PC-9 (cell line): Measurements from ENCODE around the gene HEXIM1. TPM values are rescaled to one million over a fixed set of nuclear protein-coding genes. Genes with fewer than 3 reads are reported as not detected.

Experiments
- BruUV-seq: library from RNA; stranded (reverse); fragments of 400-500 nt; replicated peaks from 2 replicates; lab custom pipeline; 2021; lab: Mats Ljungman, UMichigan
- CTCF ChIA-PET: fragments of 300-600 bp; sonication (Branson Sonifier 250); formaldehyde crosslinking; loops from one replicate; lab custom pipeline; 2022; ENCODE audit warnings: antibody characterized with exemption; lab: Charles Lee
- POLR2A ChIA-PET: fragments of 300-600 bp; sonication (Branson Sonifier 250); formaldehyde crosslinking; loops from one replicate; lab custom pipeline; 2022; ENCODE audit warnings: antibody characterized with exemption; ENCODE audit not compliant: unreplicated experiment; lab: Charles Lee
- DNase-seq, 2 experiments: peaks; one replicate each; pipeline versions ENCODE4 v3.0.0 to v3.0.0-alpha.2; 2015 to 2022; ENCODE audit warnings: mixed read lengths in 1 of 2
- H2AFZ ChIP-seq: fragments of 200-600 bp; sonication (generic); 2 replicates; pipeline ENCODE4 v1.8.1; 2017; ENCODE audit warnings: antibody characterized with exemption
- H3F3A ChIP-seq: fragments of 200-600 bp; sonication (generic); 2 replicates; pipeline ENCODE4 v1.8.1; 2017; ENCODE audit warnings: antibody characterized with exemption, mild to moderate bottlenecking, low read depth; ENCODE audit not compliant: insufficient read depth
- H3K27ac ChIP-seq: fragments of 200-600 bp; sonication (generic); 2 replicates; pipeline ENCODE4 v1.6.1; 2016; ENCODE audit warnings: mixed run types
- H3K27me3 ChIP-seq: fragments of 200-600 bp; sonication (generic); 2 replicates; pipeline ENCODE4 v1.6.1; 2016; ENCODE audit warnings: low read depth, mixed run types; ENCODE audit not compliant: insufficient read depth
- H3K36me3 ChIP-seq: fragments of 200-600 bp; sonication (generic); 2 replicates; pipeline ENCODE4 v1.6.1; 2016; ENCODE audit warnings: low read depth, mixed run types
- H3K4me1 ChIP-seq: fragments of 200-600 bp; sonication (generic); replicated peaks from 2 replicates; pipeline ENCODE4 v1.6.1; 2016; ENCODE audit warnings: mixed run types; ENCODE audit not compliant: insufficient read depth
- H3K4me2 ChIP-seq: fragments of 200-600 bp; sonication (generic); 2 replicates; pipeline ENCODE4 v1.6.1; 2017; ENCODE audit warnings: mixed run types
- H3K4me3 ChIP-seq: fragments of 200-600 bp; sonication (generic); 2 replicates; pipeline ENCODE4 v1.6.1; 2016; ENCODE audit warnings: mixed run types
- H3K79me2 ChIP-seq: fragments of 200-600 bp; sonication (generic); 2 replicates; pipeline ENCODE4 v1.6.1; 2017; ENCODE audit warnings: low read depth, mixed run types
- H3K9me2 ChIP-seq: fragments of 200-600 bp; sonication (generic); 2 replicates; pipeline ENCODE4 v1.8.1; 2017; ENCODE audit warnings: mild to moderate bottlenecking; ENCODE audit not compliant: insufficient read depth
- H3K9me3 ChIP-seq: fragments of 200-600 bp; sonication (generic); 2 replicates; pipeline ENCODE4 v1.8.1; 2016; ENCODE audit warnings: low read depth; ENCODE audit not compliant: insufficient read depth
- H4K20me1 ChIP-seq: fragments of 200-600 bp; sonication (generic); 2 replicates; pipeline ENCODE4 v1.8.1; 2017; ENCODE audit not compliant: insufficient read depth
- CTCF ChIP-seq: fragments of 200-600 bp; sonication (generic); conservative IDR thresholded peaks from 2 replicates; pipeline ENCODE4 v1.6.1; 2017; ENCODE audit warnings: mixed run types, antibody characterized with exemption, mild to moderate bottlenecking, moderate library complexity
- EZH2 ChIP-seq: fragments of 200-600 bp; sonication (generic); IDR thresholded peaks from 2 replicates; pipeline ENCODE4 v1.8.0; 2017; ENCODE audit warnings: antibody characterized with exemption, low read depth
- intact Hi-C: fragments of 100-400 bp; cut with micrococcal nuclease; formaldehyde crosslinking; loops from one replicate; pipeline ENCODE4 v1.10.0; 2022; ENCODE audit not compliant: unreplicated experiment
- total RNA-seq: library from RNA; stranded (reverse); gene quantifications from 2 replicates; pipeline ENCODE4 v1.2.3, GENCODE V29; 2021

Gene HEXIM1
- total RNA-seq, 1 experiment from 2014 or later = 64.9 TPM

- peak overlapping the region; percentile 60; the same call in 1 of the 2 replicates for H3K4me3 ChIP-seq
- H3K4me1 ChIP-seq = peaks cover 76% of the 10 kb centered on the region
- ChIA-PET CTCF (interaction anchor here (0.6 to 0.9 kb wide), 3 partner anchors 11 to 35 kb away, joined by 4 to 5 read pairs (median 4); partner anchors contain the start of gene ACBD4), POLR2A (interaction anchor here (0.7 to 1.0 kb wide), 3 partner anchors 9 to 28 kb away, joined by 4 to 5 read pairs (median 5); partner anchors contain the start of gene HEXIM2)
- peaks cover 74% of the 10 kb centered on the region for H3F3A ChIP-seq
- intact Hi-C loops = no loop called here
- H3K27ac ChIP-seq = peak overlapping the region; percentile 95
- no peaks in the 10 kb centered on the region; the same call in 1 of the 2 replicates for H3K36me3 ChIP-seq
- H3K9me2 ChIP-seq = no peaks in the 10 kb centered on the region
- H2AFZ ChIP-seq = no peak overlapping the region
- H3K9me3 ChIP-seq = no peaks in the 10 kb centered on the region
- peaks cover 18% of the 10 kb centered on the region for H3K79me2 ChIP-seq
- TF ChIP-seq CTCF = no peak
- no peak for TF ChIP-seq EZH2
- no peaks in the 10 kb centered on the region for H4K20me1 ChIP-seq
- TSS peak; percentile 58 for BruUV-seq
- peak overlapping the region; percentile 94 for H3K4me2 ChIP-seq
- H3K27me3 ChIP-seq = no peaks in the 10 kb centered on the region
- DNase-seq = no peak
Measured at GRCh38 chr17:45170280-45170930, 22.1 kb downstream of the HEXIM1 start.

- Histone ChIP-seq H3K4me1 (peaks cover 81% of the 10 kb centered on the region), H2AFZ (0 out of 2 replicates have a peak overlapping the region, but pooled peaks have one; percentile 0), H3F3A (peaks cover 79% of the 10 kb centered on the region), H3K27me3 (no peaks in the 10 kb centered on the region), H3K9me2 (no peaks in the 10 kb centered on the region), H3K9me3 (no peaks in the 10 kb centered on the region), H3K4me2 (peak overlapping the region; percentile 94), H3K79me2 (peaks cover 18% of the 10 kb centered on the region), H3K4me3 (peak overlapping the region; percentile 60; the same call in 1 of the 2 replicates), H3K27ac (peak overlapping the region; percentile 95), H3K36me3 (no peaks in the 10 kb centered on the region; the same call in 1 of the 2 replicates), H4K20me1 (no peaks in the 10 kb centered on the region)
- ChIA-PET CTCF (interaction anchor here (0.6 to 1.0 kb wide), 5 partner anchors 12 to 36 kb away, joined by 3 to 8 read pairs (median 4); partner anchors contain the start of gene ACBD4), POLR2A (interaction anchor here (0.5 to 2.8 kb wide), 5 partner anchors 9 to 249 kb away, joined by 4 to 100 read pairs (median 5); partner anchors contain the start of gene HEXIM2)
- intact Hi-C loops = loop anchor here (1.0 kb wide), 2 partner anchors 10 to 26 kb away; partner anchors contain the start of gene HEXIM2
- DNase-seq = peak; percentile 90 to 96
- TF ChIP-seq CTCF = no peak
- BruUV-seq = no TSS peak
Measured at GRCh38 chr17:45170931-45171337, 22.7 kb downstream of the HEXIM1 start.
